ENCODE data around the gene CDCA7L.
"Not testable (repeated sequence)": the region's sequence is repeated elsewhere in the genome, so short reads cannot be mapped to it uniquely, and the experiment has no call there.

CDCA7L gene

DNA sequence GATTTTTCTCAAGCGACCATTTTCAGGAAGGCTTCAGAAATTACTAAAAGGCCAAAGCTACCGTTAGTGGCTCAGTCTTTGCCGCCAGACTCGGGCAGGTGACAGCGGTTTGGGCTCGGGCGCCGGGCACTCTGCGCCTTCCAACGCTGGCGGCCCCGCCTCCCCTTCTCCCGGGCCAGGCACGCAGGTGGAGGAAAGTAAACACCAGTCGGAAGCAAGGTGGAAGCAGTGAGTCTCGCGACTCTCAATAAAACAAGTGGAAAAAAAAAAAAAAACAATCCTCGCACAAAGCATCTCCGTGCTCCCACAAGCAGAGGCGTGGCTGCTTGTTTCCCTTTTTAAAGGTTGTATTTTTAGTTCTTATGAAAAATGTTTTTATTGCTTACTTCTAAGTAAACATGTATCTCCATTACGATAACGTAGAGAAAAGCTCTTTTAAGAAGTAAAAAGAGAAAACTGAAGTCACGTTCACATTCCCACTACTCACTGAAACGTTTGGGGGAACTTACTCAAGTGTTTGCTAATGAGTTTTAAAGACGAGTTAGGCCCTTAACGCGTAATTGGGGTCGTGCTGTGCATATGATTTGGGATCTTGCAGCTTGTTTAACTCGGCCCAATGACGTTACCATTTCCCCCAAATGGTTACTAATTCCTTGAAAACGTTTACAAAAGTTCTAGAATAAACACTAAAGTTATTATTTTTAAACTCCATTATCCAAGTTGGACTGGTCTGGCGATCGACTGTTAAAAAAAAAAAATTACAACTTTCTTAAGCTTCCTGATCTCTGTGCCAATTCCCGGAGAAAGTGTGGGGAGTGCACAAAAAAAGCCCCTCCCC lies 864 bp downstream of the CDCA7L start:
- no peak for DNase-seq (ENCODE audit: low spot score)

DNA sequence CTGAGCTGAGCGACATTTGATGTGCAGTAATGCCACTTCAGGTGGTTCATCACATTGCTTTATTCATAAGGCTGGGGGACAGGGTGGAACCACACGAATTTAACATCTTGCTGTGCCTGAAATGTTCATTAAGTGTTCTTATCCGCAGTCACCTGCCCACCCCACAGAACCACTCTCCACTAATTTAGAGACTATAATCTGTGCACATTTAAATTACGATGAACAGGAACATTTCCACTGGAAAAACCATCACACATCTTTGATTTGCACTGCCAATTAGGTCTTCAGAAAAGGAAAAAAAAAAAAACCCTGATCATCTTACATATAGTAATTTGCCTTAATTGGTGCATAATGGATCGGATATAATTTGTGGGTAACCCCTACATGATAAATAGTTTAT lies 2.3 kb downstream of the CDCA7L start:
- DNase-seq (ENCODE audit: low spot score), result no peak

DNA sequence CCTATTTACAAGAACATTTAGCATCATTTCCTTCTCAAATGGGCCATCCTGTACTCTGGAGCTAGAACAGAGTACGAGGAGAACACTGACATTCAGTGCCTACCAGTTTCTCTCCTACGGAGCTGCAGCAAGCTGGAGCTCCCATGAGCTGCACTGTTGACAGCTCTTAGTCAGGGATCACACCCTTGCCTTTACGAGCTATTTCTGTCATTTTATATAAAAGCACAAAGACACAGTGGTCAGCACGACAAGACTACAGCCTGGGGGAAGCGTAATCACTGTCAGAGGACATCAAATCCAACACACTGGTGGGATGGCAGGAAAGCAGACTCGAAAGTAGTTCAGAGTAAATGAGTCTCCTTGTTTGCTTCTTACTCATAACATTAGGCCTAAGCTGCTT lies 2.7 kb downstream of the CDCA7L start:
- no peak for DNase-seq (ENCODE audit: low spot score)

DNA sequence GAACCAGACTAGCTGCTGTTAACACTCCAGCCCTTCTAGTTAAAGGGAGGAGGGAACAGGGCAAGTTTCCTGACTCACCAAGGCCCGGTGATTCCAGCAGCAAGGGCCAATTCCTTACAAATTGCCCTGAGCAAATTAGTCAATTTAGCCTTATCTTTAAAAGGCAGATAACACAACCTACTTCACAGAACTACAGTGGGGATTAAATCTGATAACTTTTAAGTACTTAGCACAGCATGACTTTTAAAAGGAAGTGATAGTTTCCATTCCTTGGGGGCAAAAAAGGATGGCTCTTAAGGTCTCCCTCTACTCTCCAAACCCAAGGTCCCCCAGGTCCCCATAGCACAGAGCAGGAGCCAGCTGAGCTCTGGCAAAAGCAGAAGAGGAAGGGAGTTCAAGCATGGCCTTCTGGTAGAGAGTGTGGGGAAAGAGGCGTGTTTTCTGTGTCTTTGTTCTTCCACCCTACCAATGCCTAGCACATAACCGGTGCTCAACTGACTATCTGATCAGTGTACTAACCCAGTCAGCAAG lies 4.0 kb downstream of the CDCA7L start:
- peak; percentile 47 for DNase-seq (ENCODE audit: low spot score)

DNA sequence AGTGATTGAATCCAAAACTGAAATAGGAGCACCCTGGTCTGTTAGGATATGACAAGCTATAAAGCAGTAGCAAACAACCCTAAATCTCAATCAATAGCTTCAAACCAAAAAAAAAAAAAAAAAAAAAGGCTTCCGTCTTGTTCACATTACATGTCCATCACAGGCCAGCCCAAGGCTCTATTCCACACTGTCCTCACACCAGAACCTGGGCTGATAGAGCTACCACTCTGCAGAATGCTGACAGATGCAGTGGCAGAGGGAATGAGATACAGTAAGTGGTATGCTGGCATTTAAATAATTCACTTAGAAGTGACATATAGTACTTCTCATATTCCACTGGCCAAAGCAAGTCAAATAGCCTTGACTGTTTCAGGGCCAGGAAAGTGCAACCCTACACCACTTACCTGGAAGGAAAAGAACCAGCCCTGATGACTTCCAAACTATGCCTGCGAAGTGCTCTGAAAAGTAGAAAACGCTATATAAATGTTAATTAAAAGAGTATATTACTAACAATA lies 5.8 kb downstream of the CDCA7L start:
- no peak for DNase-seq (ENCODE audit: low spot score)

DNA sequence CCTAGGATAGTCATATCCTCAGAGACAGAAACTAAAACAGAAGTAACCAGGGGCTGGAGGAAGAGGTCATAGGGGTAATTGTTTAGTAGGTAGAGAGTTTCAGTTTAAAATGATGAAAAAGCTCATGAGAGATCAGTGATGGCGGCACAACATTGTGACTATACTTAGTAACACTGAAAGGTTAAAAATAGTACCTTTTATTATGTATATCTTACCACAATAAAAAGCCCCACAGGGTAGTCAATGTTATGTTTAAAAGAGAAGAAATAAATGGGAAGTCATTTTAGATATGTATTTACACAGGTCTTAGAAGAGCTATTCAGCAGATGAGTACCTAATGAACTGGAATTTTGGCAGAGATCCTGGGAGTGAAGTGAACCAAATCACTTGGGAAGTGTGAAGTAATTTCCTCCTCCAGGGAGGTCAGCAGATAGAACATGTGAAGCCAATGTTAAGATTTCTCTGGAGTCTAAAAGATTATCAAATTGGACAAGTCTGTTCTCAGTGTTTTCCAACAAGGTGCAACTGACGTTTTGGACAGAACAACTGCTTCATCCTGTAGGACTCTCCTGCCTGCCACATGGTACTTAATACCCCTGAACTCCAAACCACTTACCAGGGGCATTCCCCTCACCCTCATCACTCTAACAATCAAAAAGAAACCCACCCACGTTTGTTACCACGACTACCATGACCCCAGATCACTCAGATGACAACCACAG lies 6.4 kb downstream of the CDCA7L start:
- DNase-seq (ENCODE audit: low spot score), result no peak

DNA sequence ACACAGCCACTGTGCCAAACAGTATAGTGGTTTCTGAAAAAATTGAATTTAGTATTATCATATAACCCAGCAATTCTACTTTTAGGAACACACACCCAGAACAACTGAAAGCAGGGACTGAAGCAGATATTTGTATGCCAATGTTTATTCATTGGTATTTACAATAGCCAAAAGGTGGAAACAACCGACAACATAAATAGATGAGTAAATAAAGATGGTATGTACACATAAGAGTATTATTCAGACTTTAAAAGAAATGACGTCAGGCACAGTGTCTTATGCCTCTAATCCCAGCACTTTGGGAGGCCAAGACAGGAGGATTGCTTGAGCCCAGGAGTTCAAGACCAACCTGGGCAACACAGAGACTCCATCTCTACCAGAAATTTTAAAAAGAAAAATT lies 7.2 kb downstream of the CDCA7L start:
- DNase-seq (ENCODE audit: low spot score), result no peak

DNA sequence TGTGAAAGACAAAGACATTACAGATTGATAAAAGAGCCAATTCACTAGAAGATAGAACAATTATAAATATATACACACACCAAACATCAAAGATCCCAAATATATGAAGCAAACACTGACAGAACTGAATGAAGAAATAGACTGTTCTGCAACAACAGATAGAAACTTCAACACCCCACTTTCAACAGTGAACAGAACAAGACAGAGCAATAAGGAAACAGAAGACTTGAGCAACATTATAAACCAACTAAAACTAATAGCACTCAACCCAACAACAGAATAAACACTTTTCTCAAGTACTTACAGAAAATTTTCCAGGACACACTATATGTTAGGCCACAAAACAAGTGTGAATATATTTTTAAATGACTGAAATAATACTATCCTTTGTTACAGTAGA lies 10.9 kb downstream of the CDCA7L start:
- no peak for DNase-seq (ENCODE audit: low spot score)

DNA sequence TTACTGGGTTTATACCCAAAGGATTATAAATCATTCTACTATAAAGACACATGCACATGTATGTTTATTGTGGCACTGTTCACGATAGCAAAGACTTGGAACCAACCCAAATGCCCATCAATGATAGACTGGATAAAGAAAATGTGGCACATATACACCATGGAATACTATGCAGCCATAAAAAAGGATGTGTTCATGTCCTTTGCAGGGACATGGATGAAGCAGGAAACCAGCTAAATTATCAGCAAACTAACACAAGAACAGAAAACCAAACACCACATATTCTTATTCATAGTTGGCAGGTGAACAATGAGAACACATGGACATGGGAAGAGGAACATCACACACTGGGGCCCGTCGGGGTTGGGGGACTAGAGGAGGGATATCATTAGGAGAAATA lies 12.4 kb downstream of the CDCA7L start:
- DNase-seq (ENCODE audit: low spot score), result not testable (repeated sequence)

DNA sequence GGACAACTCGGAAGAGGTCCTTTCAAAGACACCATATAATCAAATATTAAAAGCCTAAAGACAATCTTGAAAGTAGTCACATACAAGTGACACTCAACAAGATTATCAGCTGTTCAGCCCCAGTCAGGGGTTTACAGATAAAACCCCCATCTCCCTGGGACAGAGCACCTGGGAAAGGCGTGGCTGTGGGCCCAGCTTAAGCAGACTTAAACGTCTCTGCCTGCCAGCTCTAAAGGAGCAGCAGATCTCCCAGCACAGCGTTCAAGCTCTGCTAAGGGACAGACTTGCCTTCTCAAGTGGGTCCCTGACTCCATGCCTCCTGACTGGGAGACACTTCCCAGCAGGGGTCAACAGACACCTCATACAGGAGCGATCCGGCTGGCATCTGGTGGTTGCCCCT lies 18.0 kb downstream of the CDCA7L start:
- DNase-seq (ENCODE audit: low spot score), result no peak

DNA sequence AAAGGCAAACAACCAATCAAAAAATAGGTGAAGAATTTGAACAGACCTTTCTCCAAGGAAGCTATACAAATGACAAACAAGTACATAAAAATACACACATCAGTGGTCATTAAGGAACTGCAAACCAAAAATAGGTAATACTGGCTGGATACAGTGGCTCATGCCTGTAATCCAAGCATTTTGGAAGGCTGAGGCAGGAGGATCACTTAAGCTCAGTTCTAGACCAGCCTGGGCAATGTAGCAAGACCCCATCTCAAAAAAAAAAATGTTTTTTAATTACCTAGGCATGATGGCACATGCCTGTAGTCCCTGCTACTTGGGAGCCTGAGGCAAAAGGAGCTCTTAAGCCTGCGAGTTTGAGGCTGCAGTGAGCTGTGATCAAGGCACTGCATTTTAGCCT lies 19.3 kb downstream of the CDCA7L start:
- DNase-seq (ENCODE audit: low spot score), result no peak

DNA sequence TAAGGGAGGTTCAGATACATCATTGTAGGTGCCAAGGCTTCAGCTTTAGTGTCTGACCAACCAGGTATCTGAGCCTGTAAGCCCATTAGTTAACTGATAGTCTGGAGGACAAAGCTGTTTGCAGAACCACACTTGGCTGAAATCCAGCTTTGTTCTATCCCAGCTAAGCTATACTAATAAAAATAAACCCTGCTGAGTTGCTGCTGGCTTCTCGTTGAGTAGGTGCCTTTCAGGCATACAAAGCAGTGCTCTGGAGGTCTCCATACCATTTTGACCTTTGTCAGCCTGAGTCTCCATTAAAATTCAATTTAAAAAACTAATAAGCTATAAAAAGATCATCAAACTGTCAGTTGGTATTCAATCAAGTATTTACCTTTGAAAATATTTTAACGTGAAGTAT lies 22.0 kb downstream of the CDCA7L start:
- no peak for DNase-seq (ENCODE audit: low spot score)

DNA sequence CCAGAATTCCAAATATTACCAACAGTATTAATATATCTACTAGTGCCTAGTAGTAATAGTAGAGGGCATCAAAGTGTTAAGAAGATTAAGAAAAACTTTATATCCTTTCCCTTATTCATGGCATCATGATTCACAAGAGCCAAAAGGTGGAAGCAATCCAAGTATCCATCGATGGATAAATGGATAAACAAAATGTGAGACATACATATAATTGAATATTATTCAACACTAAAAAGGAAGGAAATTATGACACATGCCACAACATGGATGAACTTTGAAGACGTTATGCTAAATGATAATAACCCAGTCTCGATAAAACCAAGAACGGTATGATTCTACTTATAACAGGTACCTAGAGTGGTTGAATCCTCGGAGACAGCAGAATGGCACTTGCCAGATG lies 23.1 kb downstream of the CDCA7L start:
- DNase-seq (ENCODE audit: low spot score), result no peak

DNA sequence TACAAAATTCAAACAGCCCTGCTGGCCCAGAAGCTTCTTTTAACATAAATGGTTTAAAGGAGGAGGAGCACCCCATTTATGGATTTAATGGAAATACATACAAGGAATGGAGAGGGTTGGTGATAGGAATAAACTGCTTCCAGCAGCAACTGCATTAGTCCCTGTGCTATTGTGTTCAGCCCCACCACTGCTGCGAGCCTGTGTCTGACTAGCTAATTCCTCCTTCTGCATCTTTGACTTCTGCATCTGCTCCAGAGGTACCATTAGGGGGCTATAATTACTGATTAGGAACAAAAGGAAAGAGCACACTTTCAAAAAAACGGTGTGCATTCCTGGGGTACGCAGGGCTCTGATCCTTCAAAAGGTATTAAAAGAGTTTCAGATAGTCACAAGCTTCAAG lies 24.8 kb downstream of the CDCA7L start:
- no peak for DNase-seq (ENCODE audit: low spot score)

DNA sequence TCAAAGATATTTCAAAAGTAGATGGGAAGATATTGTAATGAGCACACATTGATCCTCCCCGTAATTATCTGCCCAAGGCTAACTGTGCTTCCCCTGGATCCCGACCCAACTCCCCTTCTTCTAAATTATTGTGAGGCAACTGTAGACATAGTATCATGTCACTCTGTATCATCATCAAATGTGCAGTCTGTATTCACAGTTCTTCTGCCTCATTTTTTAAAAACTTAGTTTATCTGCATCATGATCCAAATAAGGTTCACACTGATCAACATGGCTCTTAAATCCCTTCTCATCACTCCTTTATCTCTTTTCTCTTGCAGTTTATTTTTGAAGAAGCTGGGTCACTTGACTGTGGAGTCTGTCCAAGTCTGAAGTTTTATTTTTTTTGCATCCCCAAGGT lies 27.5 kb downstream of the CDCA7L start:
- DNase-seq (ENCODE audit: low spot score), result no peak

DNA sequence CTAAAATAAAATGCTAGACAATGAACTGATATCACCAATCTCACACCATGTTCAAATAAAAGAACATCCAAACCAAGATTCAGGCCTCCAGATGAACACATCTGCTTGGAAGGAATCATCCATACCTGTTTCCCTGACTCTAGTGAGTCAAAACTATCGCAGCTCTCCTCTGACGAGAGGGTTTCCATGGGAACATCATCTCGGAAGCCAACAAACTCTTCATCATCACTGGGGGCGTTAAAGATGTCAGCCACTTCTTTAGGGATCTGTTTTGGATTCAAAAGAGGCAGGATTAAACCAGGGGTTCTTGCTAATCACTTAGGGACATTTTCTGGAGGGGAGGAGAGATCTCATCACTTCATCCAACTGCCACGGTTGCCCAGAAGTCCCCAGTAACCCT lies 29.1 kb downstream of the CDCA7L start:
- DNase-seq (ENCODE audit: low spot score), result no peak

DNA sequence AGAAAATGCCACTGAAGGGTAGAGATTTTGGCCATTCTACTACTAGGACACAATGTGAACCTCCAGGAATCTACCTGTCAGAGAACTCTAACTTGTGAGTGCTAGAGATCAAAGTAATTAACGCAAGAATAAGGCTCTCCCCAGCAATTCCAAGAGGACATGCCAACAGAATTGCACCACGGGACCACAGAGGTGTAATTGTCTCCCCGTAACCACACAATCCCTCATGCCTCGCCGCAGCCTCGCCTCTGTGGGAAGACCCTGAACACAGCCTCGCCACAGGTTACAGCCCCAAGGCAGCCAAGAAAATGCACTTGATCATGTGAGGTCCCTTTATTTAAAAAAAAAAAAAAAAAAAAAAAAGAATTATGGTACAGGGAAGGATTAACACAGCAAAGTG lies 29.5 kb downstream of the CDCA7L start:
- no peak for DNase-seq (ENCODE audit: low spot score)

DNA sequence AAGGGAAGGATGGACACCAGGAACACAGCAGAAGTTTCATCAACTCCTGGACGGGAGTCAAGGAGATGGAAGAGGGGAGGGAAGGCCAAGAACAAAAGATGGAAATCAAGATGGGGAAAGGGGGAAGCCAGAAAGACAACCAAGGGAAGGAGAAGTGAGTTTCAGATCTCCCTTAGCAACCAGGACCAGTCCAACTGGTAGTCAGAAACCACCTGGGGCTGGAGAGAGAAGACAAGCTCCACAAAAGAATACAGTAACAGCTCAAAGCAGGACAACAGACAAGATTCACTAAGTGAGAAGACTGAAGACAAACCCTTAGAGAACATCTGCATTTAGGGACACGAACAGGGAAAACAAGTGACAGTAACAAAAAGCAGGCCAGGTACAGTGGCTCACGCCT lies 30.6 kb downstream of the CDCA7L start:
- no peak for DNase-seq (ENCODE audit: low spot score)

DNA sequence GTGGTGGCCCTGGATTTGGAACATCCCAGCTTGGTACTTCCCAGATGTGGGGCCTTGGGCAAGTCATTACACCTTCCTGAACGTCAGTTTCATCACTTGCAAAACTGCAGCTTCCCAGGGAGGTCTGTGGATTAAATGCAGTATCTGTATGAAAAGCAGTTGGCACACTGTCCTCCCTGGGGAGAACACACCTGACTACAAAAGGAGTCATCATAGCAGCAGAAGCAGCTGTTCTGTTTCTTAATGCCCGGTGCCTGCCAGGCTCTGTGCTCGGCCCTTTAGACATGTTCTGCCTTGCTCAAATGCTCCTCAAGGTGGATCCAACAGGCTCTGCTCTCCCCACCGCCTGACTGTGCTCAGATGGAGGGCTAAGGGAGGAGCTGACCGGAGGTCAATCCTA lies 31.0 kb downstream of the CDCA7L start:
- no peak for DNase-seq (ENCODE audit: low spot score)

DNA sequence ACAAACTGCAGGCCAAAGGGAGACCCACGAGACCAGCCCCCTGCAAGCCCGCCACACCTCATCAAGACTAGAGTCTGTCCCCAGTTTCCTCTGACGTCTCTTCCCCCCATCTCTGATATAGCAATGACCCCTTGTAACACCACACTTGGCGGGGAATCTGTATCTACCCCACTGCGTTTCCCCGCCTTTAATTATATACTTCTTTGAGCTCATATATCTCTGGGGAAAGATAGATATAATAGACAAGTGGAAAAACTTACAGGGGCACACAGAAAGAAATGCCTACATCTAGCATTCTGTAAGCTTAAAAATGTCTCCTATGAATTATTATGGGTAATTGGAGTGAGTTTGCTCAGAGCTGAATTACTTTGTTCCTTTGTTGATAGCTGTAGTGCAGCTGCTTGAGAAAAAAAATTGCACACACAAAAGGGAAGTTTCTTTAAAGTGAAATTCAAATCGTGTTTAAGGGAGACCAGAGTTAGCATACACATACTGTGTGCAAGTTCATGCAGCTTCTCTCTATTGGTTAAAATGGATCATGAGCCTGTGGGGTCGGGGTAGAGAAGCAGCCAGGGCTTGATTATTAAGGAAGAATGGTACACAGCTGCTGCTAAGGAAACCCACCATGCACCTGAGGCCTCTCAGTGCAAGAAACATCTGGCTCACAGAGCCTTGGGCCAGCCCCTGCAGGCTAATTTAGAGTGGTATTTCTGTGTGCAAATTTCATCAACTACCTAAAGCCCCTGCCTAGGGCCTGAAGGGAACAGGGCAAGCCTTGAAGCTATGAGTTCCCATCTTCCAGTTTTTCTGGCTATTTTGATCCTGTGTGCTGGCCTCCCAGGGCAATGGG lies 32.5 kb downstream of the CDCA7L start:
- no peak for DNase-seq (ENCODE audit: low spot score)

DNA sequence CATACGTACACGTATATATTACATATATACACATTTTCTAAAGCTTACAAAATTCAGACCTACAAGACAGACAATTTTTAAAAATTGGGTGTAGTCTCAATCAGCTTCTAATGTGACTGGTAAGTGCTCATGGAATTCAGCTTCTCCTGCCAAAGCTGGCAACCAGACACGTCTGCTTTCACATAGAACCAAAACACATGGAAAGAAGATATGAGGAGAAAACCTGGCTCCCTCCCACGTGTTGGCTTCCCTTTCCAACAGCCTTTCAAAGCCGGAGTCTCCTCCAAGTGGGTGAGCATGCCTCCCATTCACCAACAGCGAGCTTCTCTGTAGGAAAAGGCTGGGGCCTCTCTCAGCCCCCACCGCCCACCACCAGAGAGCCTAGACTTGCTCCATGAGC lies 33.4 kb downstream of the CDCA7L start:
- DNase-seq (ENCODE audit: low spot score), result peak; percentile 79

DNA sequence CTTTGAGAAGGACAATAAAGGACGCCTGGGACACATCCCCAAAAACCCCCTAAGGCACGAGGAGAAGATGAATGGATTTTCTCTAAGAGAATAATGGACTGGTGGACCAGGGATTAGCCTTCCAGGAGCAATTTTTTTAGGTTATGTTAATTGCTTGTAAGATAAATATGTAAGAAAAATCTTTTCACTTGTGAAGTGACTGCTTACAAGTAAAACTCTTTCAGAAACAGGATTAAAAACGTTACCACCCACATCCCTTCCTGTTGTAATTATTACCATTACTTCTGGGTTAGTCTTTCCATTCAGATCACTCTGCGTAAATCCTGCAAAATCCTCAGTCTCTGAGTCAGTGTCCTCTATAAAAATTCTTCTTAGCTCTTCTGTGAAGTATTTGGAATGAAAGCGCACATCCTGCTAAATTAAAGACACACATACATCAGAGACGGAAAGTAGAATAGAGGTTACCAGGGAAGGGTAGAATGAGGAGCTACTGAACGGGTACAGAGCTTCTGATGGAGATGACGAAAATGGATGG lies 34.3 kb downstream of the CDCA7L start:
- peak; percentile 73 for DNase-seq (ENCODE audit: low spot score)
